SU-DHL-6 (cell line): ENCODE measurements around the gene MBOAT7.
"Not testable (repeated sequence)": the region's sequence is repeated elsewhere in the genome, so short reads cannot be mapped to it uniquely, and the experiment has no call there.

Experiments used
- H2AFZ ChIP-seq: fragments of 200-600 bp; sonication (generic); 2 replicates; pipeline ENCODE4 v1.6.1; 2014; ENCODE audit warnings: low read depth, mild to moderate bottlenecking, moderate library complexity, mixed read lengths, antibody characterized with exemption, low read length; ENCODE audit not compliant: severe bottlenecking
- H3F3A ChIP-seq: fragments of 200-600 bp; shearing (Covaris generic); 2 replicates; pipeline ENCODE4 v1.6.0; 2016; ENCODE audit warnings: antibody characterized with exemption, mild to moderate bottlenecking; ENCODE audit not compliant: insufficient read depth
- H3K27ac ChIP-seq: fragments of 200-600 bp; sonication (generic); 2 replicates; pipeline ENCODE4 v1.5.1; 2016; ENCODE audit warnings: low read depth, mild to moderate bottlenecking, low read length, moderate library complexity, mixed read lengths
- H3K27me3 ChIP-seq: fragments of 200-600 bp; sonication (generic), shearing (Covaris generic); 2 replicates; pipeline ENCODE4 v1.6.0; 2014; ENCODE audit warnings: mild to moderate bottlenecking, low read length
- H3K36me3 ChIP-seq: fragments of 200-600 bp; sonication (generic); 2 replicates; pipeline ENCODE4 v1.6.1; 2014; ENCODE audit warnings: mild to moderate bottlenecking, low read length, mixed read lengths
- H3K4me2 ChIP-seq: fragments of 300-600, 200-600 bp; shearing (Covaris generic), sonication (generic); 2 replicates; pipeline ENCODE4 v1.6.0; 2014; ENCODE audit warnings: low read length, low read depth, mild to moderate bottlenecking; ENCODE audit not compliant: poor library complexity, severe bottlenecking
- H3K4me3 ChIP-seq: fragments of 200-600 bp; sonication (generic); 2 replicates; pipeline ENCODE4 v1.5.1; 2014; ENCODE audit warnings: antibody characterized with exemption, low read length, mild to moderate bottlenecking, mixed read lengths; ENCODE audit not compliant: insufficient read depth, poor library complexity, severe bottlenecking
- H3K79me2 ChIP-seq: fragments of 200-600 bp; sonication (generic); 2 replicates; pipeline ENCODE4 v1.6.1; 2014; ENCODE audit warnings: mild to moderate bottlenecking, low read length, moderate library complexity; ENCODE audit not compliant: insufficient read depth
- H3K9ac ChIP-seq: fragments of 200-600 bp; sonication (generic); 2 replicates; pipeline ENCODE4 v1.7.0; 2014; ENCODE audit warnings: mild to moderate bottlenecking, low read length
- H3K9me2 ChIP-seq: fragments of 200-600 bp; sonication (generic); replicated peaks from 2 replicates; pipeline ENCODE4 v1.6.1; 2014; ENCODE audit warnings: low read length; ENCODE audit not compliant: insufficient read depth
- H3K9me3 ChIP-seq: fragments of 200-600 bp; sonication (generic); 2 replicates; pipeline ENCODE4 v1.6.1; 2014; ENCODE audit warnings: low read length, mixed read lengths; ENCODE audit not compliant: insufficient read depth
- H4K20me1 ChIP-seq: fragments of 200-600 bp; sonication (generic); 2 replicates; pipeline ENCODE4 v1.6.1; 2014; ENCODE audit warnings: low read depth, mild to moderate bottlenecking, antibody characterized with exemption, low read length, moderate library complexity, mixed read lengths
- EZH2phosphoT487 ChIP-seq: fragments of 200-600 bp; sonication (generic), shearing (Covaris generic); conservative IDR thresholded peaks from 2 replicates; pipeline ENCODE4 v1.6.1; 2018; ENCODE audit warnings: mild to moderate bottlenecking, antibody characterized with exemption, low read length, moderate library complexity, mixed read lengths
- TF ChIP-seq, protein P1 (sequence below): fragments of 200-600 bp; sonication (generic); IDR thresholded peaks from one replicate; pipeline ENCODE4 v1.5.1; 2017; ENCODE audit warnings: antibody characterized with exemption, mild to moderate bottlenecking, low read length, moderate library complexity; ENCODE audit not compliant: insufficient read depth, poor library complexity, severe bottlenecking

Gene MBOAT7

DNA sequence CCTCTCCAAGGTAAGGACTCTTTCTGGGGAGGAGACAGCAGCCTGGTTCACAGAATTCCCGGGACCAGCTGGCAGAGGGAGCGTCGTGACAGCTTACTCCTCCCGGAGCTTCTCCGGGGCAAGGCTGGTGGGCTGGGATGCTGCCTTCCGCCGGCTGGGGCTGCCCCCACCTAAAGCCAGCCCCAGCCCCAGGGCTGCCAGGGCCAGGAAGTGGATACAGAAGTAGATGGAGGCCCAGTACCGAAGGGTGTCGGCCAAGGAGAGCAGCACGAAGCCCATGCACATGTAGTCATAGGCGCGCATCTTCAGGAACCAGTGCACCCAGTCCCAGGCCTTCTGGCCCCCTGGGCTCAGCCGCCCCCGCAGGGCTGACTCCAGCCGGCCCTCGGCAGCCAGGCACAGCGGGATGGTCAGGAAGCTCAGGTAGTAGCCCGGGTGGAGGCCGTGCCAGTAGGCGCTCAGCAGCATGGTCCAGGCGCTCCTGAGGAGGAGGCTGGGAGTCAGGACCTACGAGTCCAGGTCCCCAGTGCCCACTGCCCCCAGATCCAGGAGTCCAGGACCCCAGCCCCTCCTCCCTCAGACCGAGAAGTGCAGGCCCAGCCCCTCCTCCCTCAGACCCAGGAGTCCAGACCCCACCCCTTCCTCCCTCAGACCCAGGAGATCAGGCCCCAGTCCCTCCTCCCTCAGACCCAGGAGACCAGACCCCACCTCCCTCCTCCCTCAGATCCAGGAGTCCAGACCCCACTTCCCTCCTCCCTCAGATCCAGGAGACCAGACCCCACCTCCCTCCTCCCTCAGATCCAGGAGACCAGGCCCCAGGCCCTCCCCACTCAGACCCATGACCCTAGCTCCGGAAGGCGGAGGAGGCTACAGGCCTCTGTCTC is 15.2 kb downstream of the MBOAT7 start:
- no peaks in the 10 kb centered on the region for H3K79me2 ChIP-seq
- TF ChIP-seq EZH2phosphoT487 = no peak
- TF ChIP-seq, protein P1, sequence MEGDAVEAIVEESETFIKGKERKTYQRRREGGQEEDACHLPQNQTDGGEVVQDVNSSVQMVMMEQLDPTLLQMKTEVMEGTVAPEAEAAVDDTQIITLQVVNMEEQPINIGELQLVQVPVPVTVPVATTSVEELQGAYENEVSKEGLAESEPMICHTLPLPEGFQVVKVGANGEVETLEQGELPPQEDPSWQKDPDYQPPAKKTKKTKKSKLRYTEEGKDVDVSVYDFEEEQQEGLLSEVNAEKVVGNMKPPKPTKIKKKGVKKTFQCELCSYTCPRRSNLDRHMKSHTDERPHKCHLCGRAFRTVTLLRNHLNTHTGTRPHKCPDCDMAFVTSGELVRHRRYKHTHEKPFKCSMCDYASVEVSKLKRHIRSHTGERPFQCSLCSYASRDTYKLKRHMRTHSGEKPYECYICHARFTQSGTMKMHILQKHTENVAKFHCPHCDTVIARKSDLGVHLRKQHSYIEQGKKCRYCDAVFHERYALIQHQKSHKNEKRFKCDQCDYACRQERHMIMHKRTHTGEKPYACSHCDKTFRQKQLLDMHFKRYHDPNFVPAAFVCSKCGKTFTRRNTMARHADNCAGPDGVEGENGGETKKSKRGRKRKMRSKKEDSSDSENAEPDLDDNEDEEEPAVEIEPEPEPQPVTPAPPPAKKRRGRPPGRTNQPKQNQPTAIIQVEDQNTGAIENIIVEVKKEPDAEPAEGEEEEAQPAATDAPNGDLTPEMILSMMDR = no peak
- H3K27ac ChIP-seq = no peak overlapping the region
- no peak overlapping the region for H3K4me3 ChIP-seq
- H3K4me2 ChIP-seq = no peak overlapping the region
- no peaks in the 10 kb centered on the region for H4K20me1 ChIP-seq
- H3K36me3 ChIP-seq = no peaks in the 10 kb centered on the region
- H3K9me2 ChIP-seq = no peaks in the 10 kb centered on the region
- no peaks in the 10 kb centered on the region for H3F3A ChIP-seq
- no peaks in the 10 kb centered on the region for H3K27me3 ChIP-seq
- H2AFZ ChIP-seq = no peak overlapping the region
- no peaks in the 10 kb centered on the region for H3K9me3 ChIP-seq
- no peak overlapping the region for H3K9ac ChIP-seq

GRCh38 chr19:54173359-54173699 is 16.1 kb downstream of the MBOAT7 start:
- no peaks in the 10 kb centered on the region for H3K36me3 ChIP-seq
- no peaks in the 10 kb centered on the region for H3K79me2 ChIP-seq
- H3K27me3 ChIP-seq = no peaks in the 10 kb centered on the region
- H3K9ac ChIP-seq = no peak overlapping the region
- no peaks in the 10 kb centered on the region for H3K9me2 ChIP-seq
- no peak overlapping the region for H3K27ac ChIP-seq
- no peaks in the 10 kb centered on the region for H3K9me3 ChIP-seq
- no peak overlapping the region for H3K4me2 ChIP-seq
- H3K4me3 ChIP-seq = no peak overlapping the region
- no peaks in the 10 kb centered on the region for H3F3A ChIP-seq
- no peak for TF ChIP-seq EZH2phosphoT487
- TF ChIP-seq, protein P1 = no peak
- H2AFZ ChIP-seq = no peak overlapping the region
- no peaks in the 10 kb centered on the region for H4K20me1 ChIP-seq

- H4K20me1 ChIP-seq = no peaks in the 10 kb centered on the region
- no peaks in the 10 kb centered on the region for H3F3A ChIP-seq
- no peaks in the 10 kb centered on the region for H3K9me2 ChIP-seq
- H2AFZ ChIP-seq = no peak within 1 kb of the TSS
- H3K79me2 ChIP-seq = no peaks in the 10 kb centered on the region
- no peak within 1 kb of the TSS for H3K4me3 ChIP-seq
- H3K9ac ChIP-seq = no peak within 1 kb of the TSS
- TF ChIP-seq, protein P1 = no peak
- no peak for TF ChIP-seq EZH2phosphoT487
- no peaks in the 10 kb centered on the region for H3K36me3 ChIP-seq
- H3K27ac ChIP-seq = no peak within 1 kb of the TSS
- H3K9me3 ChIP-seq = no peaks in the 10 kb centered on the region
- H3K27me3 ChIP-seq = no peaks in the 10 kb centered on the region
- no peak within 1 kb of the TSS for H3K4me2 ChIP-seq
Observed at GRCh38 chr19:54172471-54173358, 16.7 kb downstream of the MBOAT7 start, which contains the start of gene TMC4. Gene TMC4, minus strand, starts transcription at chr19:54173160. Its CDS starts 43 bp downstream, at chr19:54173117.

- not testable (repeated sequence) for H3K27me3 ChIP-seq, H3K27ac ChIP-seq, H3K9me3 ChIP-seq, H3K4me3 ChIP-seq, H4K20me1 ChIP-seq, H3K79me2 ChIP-seq, H2AFZ ChIP-seq, H3K4me2 ChIP-seq, H3F3A ChIP-seq, H3K9ac ChIP-seq, H3K36me3 ChIP-seq, H3K9me2 ChIP-seq
Observed at GRCh38 chr19:54171736-54172431, 17.5 kb downstream of the MBOAT7 start.
